Stimulated activated naive CD4-positive, alpha-beta T cell (primary cell): ENCODE measurements around the gene LYPD6.
"Not testable (repeated sequence)": the region's sequence is repeated elsewhere in the genome, so short reads cannot be mapped to it uniquely, and the experiment has no call there.

Experiments
- DNase-seq, 6 experiments: peaks; one replicate each; lab custom pipeline; 2025; lab: John Stamatoyannopoulos, UW

LYPD6 gene

GRCh38 chr2:149330127-149331022 lies at the start of gene LYPD6:
Gene LYPD6 (plus strand): TSS chr2:149330587. CDS start chr2:149437709, 107,122 bp downstream.
- no peak for DNase-seq

- no peak for DNase-seq
Observed at GRCh38 chr2:149281441-149281840, 48.9 kb upstream of the LYPD6 start.

- no peak for DNase-seq
Observed at GRCh38 chr2:149290662-149291061, 39.7 kb upstream of the LYPD6 start.

- no peak for DNase-seq
Observed at GRCh38 chr2:149291881-149292280, 38.5 kb upstream of the LYPD6 start.

- DNase-seq: no peak
Observed at GRCh38 chr2:149296031-149296430, 34.4 kb upstream of the LYPD6 start.

- DNase-seq: no peak
Observed at GRCh38 chr2:149307014-149307413, 23.4 kb upstream of the LYPD6 start.

GRCh38 chr2:149310349-149310748 lies 20.0 kb upstream of the LYPD6 start:
- DNase-seq: no peak

GRCh38 chr2:149312039-149312438 lies 18.3 kb upstream of the LYPD6 start:
- no peak for DNase-seq

- DNase-seq: no peak
Observed at GRCh38 chr2:149313512-149313972, 16.8 kb upstream of the LYPD6 start.

- DNase-seq: no peak
Observed at GRCh38 chr2:149314687-149315086, 15.7 kb upstream of the LYPD6 start.

- no peak for DNase-seq
Observed at GRCh38 chr2:149315461-149315860, 14.9 kb upstream of the LYPD6 start.

GRCh38 chr2:149318566-149318965 lies 11.8 kb upstream of the LYPD6 start:
- DNase-seq: not testable (repeated sequence)

- no peak for DNase-seq
Observed at GRCh38 chr2:149320362-149320761, 10.0 kb upstream of the LYPD6 start.

- DNase-seq: no peak
Observed at GRCh38 chr2:149329068-149329467, 1.3 kb upstream of the LYPD6 start.

- DNase-seq: no peak
Observed at GRCh38 chr2:149329489-149330126, 779 bp upstream of the LYPD6 start.

- no peak for DNase-seq
Observed at GRCh38 chr2:149331023-149331400, 625 bp downstream of the LYPD6 start.

- no peak for DNase-seq
Observed at GRCh38 chr2:149332364-149332763, 2.0 kb downstream of the LYPD6 start.

GRCh38 chr2:149333636-149334035 lies 3.2 kb downstream of the LYPD6 start:
- no peak for DNase-seq

- no peak for DNase-seq
Observed at GRCh38 chr2:149334156-149334555, 3.8 kb downstream of the LYPD6 start.

- DNase-seq: no peak
Observed at GRCh38 chr2:149339324-149339723, 8.9 kb downstream of the LYPD6 start.

- no peak for DNase-seq
Observed at GRCh38 chr2:149342509-149342908, 12.1 kb downstream of the LYPD6 start.

GRCh38 chr2:149344105-149344504 lies 13.7 kb downstream of the LYPD6 start:
- DNase-seq: no peak

GRCh38 chr2:149346272-149346671 lies 15.9 kb downstream of the LYPD6 start:
- no peak for DNase-seq
